CD4-positive, alpha-beta memory T cell (primary cell): ENCODE results near the gene NTN3. TPM values are rescaled to one million over a fixed set of nuclear protein-coding genes. Genes with fewer than 3 reads are reported as not detected.

Experiments
- CTCF ChIA-PET: fragments of 350-600 bp; sonication (Branson Sonifier 250); formaldehyde crosslinking; loops from one replicate; lab custom pipeline; 2021; ENCODE audit warnings: inconsistent platforms; ENCODE audit not compliant: partially characterized antibody; lab: Charles Lee
- POLR2A ChIA-PET: fragments of 350-600 bp; sonication (Branson Sonifier 250); formaldehyde crosslinking; loops from one replicate; lab custom pipeline; 2021; ENCODE audit not compliant: partially characterized antibody; lab: Charles Lee
- DNase-seq, 5 donors: peaks; one replicate each; pipeline versions ENCODE4 v3.0.0 to v3.0.0-alpha.2; 2020 to 2022; ENCODE audit warnings: mixed read lengths in 1 of 5
- H3K27ac ChIP-seq: one replicate; pipeline ENCODE4 v1.7.0; 2013; ENCODE audit warnings: low read depth, low read length
- H3K27me3 ChIP-seq: 2 replicates; pipeline ENCODE4 v1.7.0; 2013; ENCODE audit warnings: mild to moderate bottlenecking, low read length, moderate library complexity; ENCODE audit not compliant: insufficient read depth
- H3K36me3 ChIP-seq: 2 replicates; pipeline ENCODE4 v1.7.0; 2013; ENCODE audit warnings: mild to moderate bottlenecking, low read length, moderate library complexity; ENCODE audit not compliant: insufficient read depth
- H3K4me1 ChIP-seq: 2 replicates; pipeline ENCODE4 v1.7.0; 2013; ENCODE audit warnings: mild to moderate bottlenecking, low read length, moderate library complexity; ENCODE audit not compliant: insufficient read depth
- H3K4me3 ChIP-seq, 2 donors: one replicate each; pipeline ENCODE4 v1.7.0; 2013; ENCODE audit warnings: low read length in 2 of 2, mild to moderate bottlenecking in 1 of 2
- H3K9me3 ChIP-seq, 2 donors: one replicate each; pipeline ENCODE4 v1.7.0; 2013; ENCODE audit warnings: low read length in 2 of 2, control low read depth in 1 of 2; ENCODE audit not compliant: control insufficient read depth in 1 of 2
- H3K27ac Mint-ChIP-seq, 7 donors: one replicate each; pipeline ENCODE4 v1.8.0; 2020 to 2021; ENCODE audit warnings: mixed read lengths in 7 of 7, mild to moderate bottlenecking in 6 of 7, inconsistent platforms in 3 of 7, moderate library complexity in 3 of 7
- H3K27me3 Mint-ChIP-seq, 2 donors: one replicate each; pipeline ENCODE4 v1.8.0; 2020 to 2021; ENCODE audit warnings: mixed read lengths in 2 of 2
- H3K36me3 Mint-ChIP-seq, 2 donors: one replicate each; pipeline ENCODE4 v1.8.0; 2020 to 2021; ENCODE audit warnings: mixed read lengths in 2 of 2, inconsistent platforms in 1 of 2, mild to moderate bottlenecking in 1 of 2
- H3K4me1 Mint-ChIP-seq, 4 donors: one replicate each; pipeline ENCODE4 v1.8.0; 2020 to 2021; ENCODE audit warnings: mixed read lengths in 4 of 4, mild to moderate bottlenecking in 1 of 4
- H3K4me3 Mint-ChIP-seq, 8 donors: one replicate each; pipeline ENCODE4 v1.8.0; 2020 to 2021; ENCODE audit warnings: mixed read lengths in 8 of 8, mild to moderate bottlenecking in 7 of 8, moderate library complexity in 6 of 8, inconsistent platforms in 3 of 8
- H3K9me3 Mint-ChIP-seq, 8 donors: one replicate each; pipeline ENCODE4 v1.8.0; 2020 to 2021; ENCODE audit warnings: mixed read lengths in 8 of 8, mild to moderate bottlenecking in 5 of 8, inconsistent platforms in 3 of 8, moderate library complexity in 1 of 8
- intact Hi-C: fragments of 100-400 bp; cut with micrococcal nuclease; formaldehyde crosslinking; loops from one replicate; pipeline ENCODE4 v1.15.1; 2023
- polyA plus RNA-seq, 2 donors: library from polyadenylated mRNA; unstranded; fragments of 300-500 nt; fragmentation: Illumina TruSeq; gene quantifications; one replicate each; pipeline ENCODE4 v1.2.3, GENCODE V29; 2021
- total RNA-seq, 2 experiments: library from RNA; stranded (reverse); gene quantifications; one replicate each; pipeline ENCODE4 v1.2.3, GENCODE V29; 2021

Gene NTN3
- total and polyA plus RNA-seq, 4 experiments from 2014 or later = not detected

- no peak overlapping the region for H3K4me3 ChIP-seq
- H3K27ac Mint-ChIP-seq = no peak overlapping the region
- peak in 1 of 5 donors; percentile 37 for DNase-seq
- H3K9me3 Mint-ChIP-seq = no peaks in the 10 kb centered on the region
- no peaks in the 10 kb centered on the region for H3K36me3 ChIP-seq
- H3K27me3 Mint-ChIP-seq = peaks cover 13 to 14% of the 10 kb centered on the region in 2 donors
- H3K4me3 Mint-ChIP-seq = peak overlapping the region in 2 of 8 donors; percentile 39 to 41
- peaks cover 16% of the 10 kb centered on the region for H3K4me1 ChIP-seq
- peaks cover 0 to 11% (median 2%) of the 10 kb centered on the region in 4 donors for H3K4me1 Mint-ChIP-seq
- intact Hi-C loops = no loop called here
- H3K27ac ChIP-seq = no peak overlapping the region
- no peaks in the 10 kb centered on the region for H3K9me3 ChIP-seq
- POLR2A ChIA-PET = no interaction called here
- H3K36me3 Mint-ChIP-seq = no peaks in the 10 kb centered on the region
- H3K27me3 ChIP-seq = peaks cover 28% of the 10 kb centered on the region
- CTCF ChIA-PET = no interaction called here
Measured at GRCh38 chr16:2467528-2468232, 3.4 kb upstream of the NTN3 start.

GRCh38 chr16:2468233-2468724 is 2.8 kb upstream of the NTN3 start:
- peaks cover 22% of the 10 kb centered on the region for H3K4me1 ChIP-seq
- DNase-seq = peak in 1 of 5 donors; percentile 56
- CTCF ChIA-PET = no interaction called here

GRCh38 chr16:2468725-2469398 is 2.2 kb upstream of the NTN3 start:
- intact Hi-C loops = no loop called here
- peak in 1 of 5 donors; percentile 1 for DNase-seq
- no peaks in the 10 kb centered on the region for H3K9me3 ChIP-seq
- Mint-ChIP-seq H3K4me3 (peak overlapping the region in 4 of 8 donors; percentile 36 to 72 (median 47)), H3K27ac (no peak overlapping the region), H3K27me3 (peaks cover 16 to 18% of the 10 kb centered on the region in 2 donors), H3K9me3 (no peaks in the 10 kb centered on the region), H3K36me3 (no peaks in the 10 kb centered on the region), H3K4me1 (peaks cover 0 to 18% (median 4%) of the 10 kb centered on the region in 4 donors)
- no peaks in the 10 kb centered on the region for H3K36me3 ChIP-seq
- ChIA-PET CTCF (no interaction called here), POLR2A (interaction anchor here (1.0 kb wide), 1 partner anchor 9 kb away, joined by 3 read pairs; the partner anchor contains the start of gene TEDC2)
- peaks cover 29% of the 10 kb centered on the region for H3K27me3 ChIP-seq
- no peak overlapping the region for H3K27ac ChIP-seq
- no peak overlapping the region for H3K4me3 ChIP-seq
- peaks cover 24% of the 10 kb centered on the region for H3K4me1 ChIP-seq

More at GRCh38 chr16:2468233-2468724, 2.8 kb upstream of the NTN3 start:
- no peak overlapping the region for H3K27ac Mint-ChIP-seq
- no peaks in the 10 kb centered on the region for H3K36me3 ChIP-seq
- no peak overlapping the region for H3K27ac ChIP-seq
- H3K9me3 ChIP-seq = no peaks in the 10 kb centered on the region
- POLR2A ChIA-PET = interaction anchor here (1.0 kb wide), 1 partner anchor 9 kb away, joined by 3 read pairs; the partner anchor contains the start of gene TEDC2
- intact Hi-C loops = no loop called here
- H3K27me3 Mint-ChIP-seq = peaks cover 16 to 17% of the 10 kb centered on the region in 2 donors
- peak overlapping the region in 4 of 8 donors; percentile 36 to 72 (median 47) for H3K4me3 Mint-ChIP-seq
- H3K9me3 Mint-ChIP-seq = no peaks in the 10 kb centered on the region
- H3K4me1 Mint-ChIP-seq = peaks cover 0 to 16% (median 4%) of the 10 kb centered on the region in 4 donors
- no peak overlapping the region for H3K4me3 ChIP-seq
- H3K36me3 Mint-ChIP-seq = no peaks in the 10 kb centered on the region
- H3K27me3 ChIP-seq = peaks cover 29% of the 10 kb centered on the region

DNA sequence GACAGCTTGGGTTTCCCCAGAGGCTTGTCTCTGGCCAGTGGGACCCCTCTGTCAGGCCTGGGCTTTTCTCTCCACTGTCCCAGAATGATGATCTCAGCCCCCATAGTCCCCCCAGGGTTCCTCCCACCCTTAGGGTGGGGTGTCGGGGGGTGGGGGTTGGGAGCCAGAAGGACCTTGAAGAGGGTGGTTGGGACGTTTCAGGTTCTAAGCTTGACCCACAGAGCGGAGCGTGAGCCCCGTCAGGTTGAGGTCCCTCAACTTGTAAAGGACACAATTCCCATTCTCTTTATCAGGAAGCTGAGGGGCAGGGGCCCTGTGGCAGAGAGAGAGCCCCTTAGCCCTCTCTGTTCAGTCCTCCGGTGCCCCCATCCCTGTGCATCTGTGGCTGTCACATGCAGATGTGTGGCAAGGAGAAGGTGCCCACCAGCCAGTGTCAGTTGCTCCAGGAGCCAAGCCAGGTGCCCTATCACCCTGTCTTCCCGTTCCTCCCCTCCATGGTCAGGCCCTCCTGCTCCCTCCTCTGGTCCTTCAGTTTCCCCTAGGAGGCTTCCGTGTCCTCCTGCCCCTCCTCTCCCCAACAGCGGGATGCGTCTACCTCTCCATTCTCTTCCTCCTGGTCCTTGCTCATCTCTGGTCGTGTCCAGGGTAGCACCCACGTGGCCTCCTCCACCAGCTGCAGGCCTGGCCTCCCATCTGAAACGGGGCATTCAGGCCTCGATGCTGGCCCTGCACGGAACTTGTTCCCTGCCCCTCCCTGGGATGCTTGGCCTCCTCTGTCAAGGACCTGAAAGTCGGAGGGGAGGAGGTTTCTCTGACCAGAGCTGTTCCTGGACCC is 1.5 kb upstream of the NTN3 start:
- intact Hi-C loops = no loop called here
- no peaks in the 10 kb centered on the region for H3K9me3 Mint-ChIP-seq
- H3K4me3 Mint-ChIP-seq = peak overlapping the region in 2 of 8 donors; percentile 3 to 70
- H3K27ac Mint-ChIP-seq = no peak overlapping the region
- H3K4me3 ChIP-seq = no peak overlapping the region
- peaks cover 0 to 18% (median 4%) of the 10 kb centered on the region in 4 donors for H3K4me1 Mint-ChIP-seq
- ChIA-PET CTCF (interaction anchor here (0.9 to 1.0 kb wide), 2 partner anchors 11 to 12 kb away, joined by 3 to 4 read pairs; no protein-coding TSS in a partner anchor), POLR2A (no interaction called here)
- no peaks in the 10 kb centered on the region for H3K9me3 ChIP-seq
- no peaks in the 10 kb centered on the region for H3K36me3 Mint-ChIP-seq
- H3K27ac ChIP-seq = no peak overlapping the region
- H3K27me3 ChIP-seq = peaks cover 29% of the 10 kb centered on the region
- peaks cover 16 to 18% of the 10 kb centered on the region in 2 donors for H3K27me3 Mint-ChIP-seq
- H3K36me3 ChIP-seq = no peaks in the 10 kb centered on the region
- peaks cover 29% of the 10 kb centered on the region for H3K4me1 ChIP-seq
- DNase-seq = peak in 1 of 5 donors; percentile 22

DNA sequence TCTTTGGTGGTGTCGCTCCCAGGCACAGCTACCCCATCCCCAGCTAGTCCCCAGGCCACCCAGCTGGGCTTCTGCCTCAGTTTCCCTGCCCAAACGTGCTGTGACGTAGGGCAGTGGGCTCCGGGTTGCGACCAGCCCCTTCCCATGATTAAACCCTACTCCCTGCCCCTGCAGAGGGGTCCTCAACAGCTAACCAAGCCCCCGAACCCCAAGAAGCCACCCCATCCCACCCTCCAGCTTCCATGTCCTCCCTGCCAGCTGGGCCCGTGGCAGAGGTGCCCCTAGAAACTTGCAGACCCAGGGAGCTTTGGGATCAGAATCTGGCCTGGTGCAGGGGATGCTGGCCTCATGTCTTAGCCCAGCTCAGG is 879 bp upstream of the NTN3 start:
- peak overlapping the region in 2 of 8 donors; percentile 13 to 70 for H3K4me3 Mint-ChIP-seq
- POLR2A ChIA-PET = interaction anchor here (0.9 kb wide), 1 partner anchor 11 kb away, joined by 4 read pairs; the partner anchor contains the start of gene TEDC2
- CTCF ChIA-PET = interaction anchor here (0.9 to 1.0 kb wide), 2 partner anchors 11 kb away, joined by 3 to 4 read pairs; no protein-coding TSS in a partner anchor

DNA sequence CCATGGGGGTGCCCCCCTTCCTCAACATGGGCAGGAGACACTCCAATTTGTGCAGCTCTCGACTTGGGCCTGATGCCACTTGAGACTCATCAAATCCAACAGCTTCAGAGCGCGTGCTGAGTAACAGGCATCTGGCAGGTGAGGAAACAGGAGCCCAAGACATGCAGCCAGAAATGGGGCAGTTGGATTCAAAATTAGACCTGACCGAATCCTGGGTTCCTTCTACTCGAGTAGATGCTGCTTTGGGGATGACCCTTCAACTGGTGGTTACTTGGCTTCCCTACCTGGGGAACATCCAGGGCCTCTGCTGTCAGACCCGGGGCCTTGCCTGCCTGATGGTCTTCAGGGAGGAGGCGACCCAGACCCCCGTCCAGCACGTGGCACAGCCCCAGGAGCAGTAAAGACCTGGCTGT is 488 bp upstream of the NTN3 start:
- CTCF ChIA-PET = interaction anchor here (0.9 kb wide), 1 partner anchor 12 kb away, joined by 4 read pairs; no protein-coding TSS in a partner anchor
- H3K4me1 Mint-ChIP-seq = peaks cover 0 to 18% (median 4%) of the 10 kb centered on the region in 4 donors

More for the DNA sequence above, 879 bp upstream of the NTN3 start:
- Histone ChIP-seq H3K9me3 (no peaks in the 10 kb centered on the region), H3K4me3 (no peak overlapping the region), H3K27me3 (peaks cover 29% of the 10 kb centered on the region), H3K36me3 (no peaks in the 10 kb centered on the region), H3K4me1 (peaks cover 29% of the 10 kb centered on the region), H3K27ac (no peak overlapping the region)
- intact Hi-C loops = no loop called here
- H3K9me3 Mint-ChIP-seq = no peaks in the 10 kb centered on the region
- no peak overlapping the region for H3K27ac Mint-ChIP-seq
- no peaks in the 10 kb centered on the region for H3K36me3 Mint-ChIP-seq
- H3K27me3 Mint-ChIP-seq = peaks cover 16 to 18% of the 10 kb centered on the region in 2 donors
- DNase-seq = no peak
- H3K4me1 Mint-ChIP-seq = peaks cover 0 to 18% (median 4%) of the 10 kb centered on the region in 4 donors

More for the DNA sequence above, 488 bp upstream of the NTN3 start:
- peak in 1 of 5 donors; percentile 0 for DNase-seq
- POLR2A ChIA-PET = interaction anchor here (0.6 to 0.9 kb wide), 2 partner anchors 11 to 24 kb away, joined by 3 to 4 read pairs; partner anchors contain the start of gene TEDC2
- Histone ChIP-seq H3K4me3 (no peak overlapping the region), H3K9me3 (no peaks in the 10 kb centered on the region), H3K36me3 (no peaks in the 10 kb centered on the region), H3K4me1 (peaks cover 31% of the 10 kb centered on the region), H3K27me3 (peaks cover 29% of the 10 kb centered on the region), H3K27ac (no peak overlapping the region)
- Mint-ChIP-seq H3K9me3 (no peaks in the 10 kb centered on the region), H3K36me3 (no peaks in the 10 kb centered on the region), H3K4me3 (peak overlapping the region in 2 of 8 donors; percentile 13 to 43), H3K27ac (no peak overlapping the region), H3K27me3 (peaks cover 15 to 18% of the 10 kb centered on the region in 2 donors)
- intact Hi-C loops = no loop called here
